ENCODE data around the gene CD74. TPM values are rescaled to one million over a fixed set of nuclear protein-coding genes. Genes with fewer than 3 reads are reported as not detected.

The CD74 gene
- total RNA-seq, 1 experiment from 2014 or later = 12.7 TPM

GRCh38 chr5:150368526-150368925, 44.2 kb downstream of the CD74 start:
- POLR2A ChIA-PET = no interaction called here
- CTCF ChIA-PET = no interaction called here
- Histone ChIP-seq H3K27me3 (ENCODE audit: control insufficient read depth, insufficient read depth, low read length) (no peaks in the 10 kb centered on the region), H3K27ac (ENCODE audit: low read length) (no peak overlapping the region), H3K36me3 (ENCODE audit: control insufficient read depth, insufficient read depth, low read length) (peaks cover 24% of the 10 kb centered on the region), H3K4me1 (ENCODE audit: control insufficient read depth, insufficient read depth, low read length) (no peaks in the 10 kb centered on the region), H3K9me3 (ENCODE audit: control insufficient read depth, insufficient read depth, low read depth, low read length) (no peaks in the 10 kb centered on the region), H3K4me3 (ENCODE audit: low read depth in 2 of 2, low read length in 2 of 2) (no peak overlapping the region)
- in situ Hi-C loops (cut with HindIII; ENCODE audit: low pct_unique_long_range_greater_than_20kb, low sequenced_read_pairs) (no loop called here), intact Hi-C loops (cut with micrococcal nuclease; ENCODE audit: unreplicated experiment) (no loop called here)
- TF ChIP-seq SIN3A (IDR thresholded peaks at IDR 0.05; ENCODE audit: borderline replicate concordance, insufficient read depth, low read depth, low read length) (no peak), TCF7L2 (IDR thresholded peaks at IDR 0.05; ENCODE audit: low read depth, low read length) (no peak), REST (IDR thresholded peaks at IDR 0.05; ENCODE audit: insufficient read depth in 1 of 2, low read depth in 2 of 2, low read length in 1 of 2) (no peak), CTCF (IDR thresholded peaks at IDR 0.05) (no peak), POLR2AphosphoS5 (IDR thresholded peaks at IDR 0.05; ENCODE audit: low read depth, low read length) (no peak)
- ATAC-seq (no peak), DNase-seq (ENCODE audit: low read depth, low spot score) (no peak)
- no TSS peak for BruUV-seq (replicated peaks)

- Histone ChIP-seq H3K4me3 (ENCODE audit: low read depth in 2 of 2, low read length in 2 of 2) (no peak overlapping the region), H3K4me1 (ENCODE audit: control insufficient read depth, insufficient read depth, low read length) (no peaks in the 10 kb centered on the region; the same call in 1 of the 2 replicates), H3K9me3 (ENCODE audit: control insufficient read depth, insufficient read depth, low read depth, low read length) (no peaks in the 10 kb centered on the region), H3K27ac (ENCODE audit: low read length) (no peak overlapping the region), H3K36me3 (ENCODE audit: control insufficient read depth, insufficient read depth, low read length) (peaks cover 30% of the 10 kb centered on the region), H3K27me3 (ENCODE audit: control insufficient read depth, insufficient read depth, low read length) (no peaks in the 10 kb centered on the region)
- intact Hi-C loops (cut with micrococcal nuclease; ENCODE audit: unreplicated experiment) (no loop called here), in situ Hi-C loops (cut with HindIII; ENCODE audit: low pct_unique_long_range_greater_than_20kb, low sequenced_read_pairs) (no loop called here)
- no peak for DNase-seq (ENCODE audit: low read depth, low spot score)
- TF ChIP-seq REST (IDR thresholded peaks at IDR 0.05; ENCODE audit: insufficient read depth in 1 of 2, low read depth in 2 of 2, low read length in 1 of 2) (0 out of 4 replicates have a peak, but pooled peaks of 1 of the 2 experiments have one; percentile 32), SIN3A (IDR thresholded peaks at IDR 0.05; ENCODE audit: borderline replicate concordance, insufficient read depth, low read depth, low read length) (no peak)
- POLR2A ChIA-PET = no interaction called here
- BruUV-seq (replicated peaks) = no TSS peak
- ATAC-seq = no peak
- CTCF ChIA-PET = no interaction called here
Measured at GRCh38 chr5:150364004-150364403, 48.7 kb downstream of the CD74 start.
